B cell (primary cell): ENCODE results near the gene CRISPLD2. TPM values are rescaled to one million over a fixed set of nuclear protein-coding genes. Genes with fewer than 3 reads are reported as not detected.

Experiments used
- ATAC-seq: fragments of 200-7000 bp; cut with Tn5 transposase; one replicate; pipeline ENCODE4 v1.10.0; 2021; ENCODE audit warnings: low read depth, mild to moderate bottlenecking, moderate number of reproducible peaks, moderate library complexity
- CTCF ChIA-PET: fragments of 350-600 bp; sonication (Branson Sonifier 250); formaldehyde crosslinking; loops from one replicate; lab custom pipeline; 2021; ENCODE audit warnings: antibody characterized with exemption, inconsistent platforms; lab: Charles Lee
- POLR2A ChIA-PET: fragments of 350-600 bp; sonication (Branson Sonifier 250); formaldehyde crosslinking; loops from one replicate; lab custom pipeline; 2021; ENCODE audit warnings: antibody characterized with exemption; lab: Charles Lee
- DNase-seq: peaks from one replicate; pipeline ENCODE4 v3.0.0; 2013
- H2AFZ ChIP-seq: 2 replicates; pipeline ENCODE4 v1.6.1; 2012; ENCODE audit warnings: mild to moderate bottlenecking, low read depth, low read length; ENCODE audit not compliant: insufficient read depth, poor library complexity, severe bottlenecking
- H3K27ac ChIP-seq, 2 donors: 1 replicate in 1 of 2; 2 replicates in 1 of 2; pipeline ENCODE4 v1.5.1; 2012 to 2013; ENCODE audit warnings: low read length in 2 of 2, mild to moderate bottlenecking in 2 of 2, moderate library complexity in 1 of 2
- H3K27me3 ChIP-seq, 4 experiments: fragments of 200-600 bp in 1 of 4; sonication (generic) in 1 of 4; replicated peaks in 1 of 4; 1 replicate in 2 of 4; 2 replicates in 2 of 4; pipeline versions ENCODE4 v1.6.1 to v1.7.0; 2013 to 2016; ENCODE audit warnings: low read length in 3 of 4, mild to moderate bottlenecking in 2 of 4, mixed read lengths in 1 of 4, moderate library complexity in 1 of 4; ENCODE audit not compliant: insufficient read depth in 4 of 4, control insufficient read depth in 3 of 4; ENCODE audit errors: control extremely low read depth in 1 of 4
- H3K36me3 ChIP-seq, 2 experiments: replicated peaks in 1 of 2; 1 replicate in 1 of 2; 2 replicates in 1 of 2; pipeline versions ENCODE4 v1.6.1 to v1.7.1; 2013; ENCODE audit warnings: low read length in 1 of 2; ENCODE audit not compliant: insufficient read depth in 2 of 2, control insufficient read depth in 1 of 2; ENCODE audit errors: control extremely low read depth in 1 of 2, extremely low read depth in 1 of 2
- H3K4me1 ChIP-seq, 2 donors: fragments of 200-600 bp in 1 of 2; sonication (generic) in 1 of 2; 1 replicate in 1 of 2; 2 replicates in 1 of 2; pipeline versions ENCODE4 v1.5.1 to v1.6.1; 2013 to 2017; ENCODE audit warnings: low read length in 2 of 2; ENCODE audit not compliant: control insufficient read depth in 2 of 2, insufficient read depth in 2 of 2
- H3K4me2 ChIP-seq: replicated peaks from 2 replicates; pipeline ENCODE3; 2012; ENCODE audit warnings: mild to moderate bottlenecking, low read depth, low read length; ENCODE audit not compliant: poor library complexity, severe bottlenecking
- H3K4me3 ChIP-seq, 5 experiments: fragments of 200-600 bp in 1 of 5; sonication (generic) in 1 of 5; 1 replicate in 3 of 5; 2 replicates in 2 of 5; pipeline versions ENCODE4 v1.5.1 to v1.7.0; 2011 to 2016; ENCODE audit warnings: low read length in 4 of 5, mild to moderate bottlenecking in 4 of 5, low read depth in 2 of 5, control low read depth in 1 of 5, moderate library complexity in 1 of 5; ENCODE audit not compliant: insufficient read depth in 1 of 5; ENCODE audit errors: control extremely low read depth in 1 of 5, extremely low read depth in 1 of 5
- H3K79me2 ChIP-seq: fragments of 200-600 bp; sonication (generic); one replicate; pipeline ENCODE4 v1.6.0; 2016; ENCODE audit warnings: low read length; ENCODE audit not compliant: control insufficient read depth, insufficient read depth
- H3K9ac ChIP-seq: fragments of 200-600 bp; sonication (generic); 2 replicates; pipeline ENCODE4 v1.6.1; 2017; ENCODE audit warnings: mild to moderate bottlenecking, low read length, moderate library complexity
- H3K9me3 ChIP-seq, 3 donors: one replicate each; pipeline versions ENCODE4 v1.6.1 to v1.7.1; 2013; ENCODE audit warnings: low read length in 2 of 3; ENCODE audit not compliant: control insufficient read depth in 2 of 3, insufficient read depth in 1 of 3; ENCODE audit errors: control extremely low read depth in 1 of 3
- H4K20me1 ChIP-seq: 2 replicates; pipeline ENCODE4 v1.6.0; 2012; ENCODE audit warnings: mild to moderate bottlenecking, low read length; ENCODE audit not compliant: insufficient read depth, control insufficient read depth, poor library complexity, severe bottlenecking
- H3K27ac Mint-ChIP-seq: one replicate; pipeline ENCODE4 v1.8.0; 2021; ENCODE audit warnings: mixed read lengths
- H3K27me3 Mint-ChIP-seq: one replicate; pipeline ENCODE4 v1.8.0; 2021; ENCODE audit warnings: mixed read lengths
- H3K4me1 Mint-ChIP-seq: one replicate; pipeline ENCODE4 v1.8.0; 2021; ENCODE audit warnings: mixed read lengths
- H3K4me3 Mint-ChIP-seq: one replicate; pipeline ENCODE4 v1.8.0; 2021; ENCODE audit warnings: mixed read lengths
- H3K9me3 Mint-ChIP-seq: one replicate; pipeline ENCODE4 v1.8.0; 2022; ENCODE audit warnings: mixed read lengths; ENCODE audit not compliant: insufficient read depth
- CTCF ChIP-seq: fragments of 200-600 bp; IDR thresholded peaks from one replicate; pipeline ENCODE4 v1.8.0; 2022; ENCODE audit warnings: antibody characterized with exemption, mild to moderate bottlenecking
- EZH2 ChIP-seq: IDR thresholded peaks from 2 replicates; pipeline ENCODE4 v1.6.1; 2012; ENCODE audit warnings: borderline replicate concordance, low read depth, mild to moderate bottlenecking, moderate library complexity, low read length; ENCODE audit not compliant: insufficient read depth, poor library complexity, severe bottlenecking
- WGBS: methylation state at CpG from one replicate; pipeline ENCODE4 v1.1.5; 2013; ENCODE audit warnings: missing lambda C conversion rate; ENCODE audit not compliant: insufficient coverage; 5-methylcytosine and 5-hydroxymethylcytosine counted together
- intact Hi-C: fragments of 100-400 bp; cut with micrococcal nuclease; formaldehyde crosslinking; loops from one replicate; pipeline ENCODE4 v1.10.0; 2022
- polyA plus RNA-seq: library from polyadenylated mRNA; depleted of rRNA; stranded (reverse); fragments of >200 nt; gene quantifications from 2 replicates; pipeline ENCODE4 v1.2.3, GENCODE V29; 2012
- total RNA-seq, 2 donors: library from RNA; stranded (reverse); fragments of 120-200 nt in 1 of 2; gene quantifications; 1 replicate in 1 of 2; 2 replicates in 1 of 2; pipeline versions ENCODE4 v1.2.3 to v1.2.4, GENCODE V29; 2013 to 2022

CRISPLD2 gene
- total and polyA plus RNA-seq, 2 donors (not counting 1 experiment from before 2014, with no cell fraction given) = 0.25 to 0.37 TPM

GRCh38 chr16:84931506-84931905 is 111.7 kb downstream of the CRISPLD2 start:
- Histone ChIP-seq H3K4me3 (no peak overlapping the region), H3K9me3 (peaks cover 0 to 20% (median 0%) of the 10 kb centered on the region in 3 donors), H4K20me1 (no peaks in the 10 kb centered on the region), H3K79me2 (no peaks in the 10 kb centered on the region), H3K9ac (no peak overlapping the region), H3K27me3 (no peaks in the 10 kb centered on the region), H3K4me1 (no peaks in the 10 kb centered on the region), H3K27ac (no peak overlapping the region), H3K4me2 (no peak overlapping the region), H2AFZ (no peak overlapping the region), H3K36me3 (no peaks in the 10 kb centered on the region)
- DNase-seq = no peak
- intact Hi-C loops = no loop called here
- no peak for ATAC-seq
- Mint-ChIP-seq H3K9me3 (no peaks in the 10 kb centered on the region), H3K4me1 (no peaks in the 10 kb centered on the region), H3K4me3 (no peak overlapping the region), H3K27ac (no peak overlapping the region), H3K27me3 (no peaks in the 10 kb centered on the region)
- 94% methylated on average over 6 of the region's 8 CpGs for WGBS
- TF ChIP-seq EZH2 = no peak
- TF ChIP-seq CTCF = no peak
- ChIA-PET POLR2A (no interaction called here), CTCF (interaction anchor here (0.6 to 1.4 kb wide), 3 partner anchors 21 to 579 kb away, joined by 4 to 5 read pairs (median 5); no protein-coding TSS in a partner anchor)

- no peak overlapping the region for H3K4me3 ChIP-seq
- H3K27me3 ChIP-seq = no peaks in the 10 kb centered on the region
- Mint-ChIP-seq H3K27me3 (peaks cover under 1% of the 10 kb centered on the region), H3K4me1 (no peaks in the 10 kb centered on the region), H3K4me3 (no peak overlapping the region), H3K9me3 (no peaks in the 10 kb centered on the region), H3K27ac (no peak overlapping the region)
- intact Hi-C loops = no loop called here
- no peaks in the 10 kb centered on the region for H3K79me2 ChIP-seq
- no peak overlapping the region for H3K4me2 ChIP-seq
- H3K4me1 ChIP-seq = no peaks in the 10 kb centered on the region
- H4K20me1 ChIP-seq = no peaks in the 10 kb centered on the region
- H3K36me3 ChIP-seq = no peaks in the 10 kb centered on the region
- no peak for TF ChIP-seq CTCF
- no peak for TF ChIP-seq EZH2
- H2AFZ ChIP-seq = no peak overlapping the region
- ChIA-PET POLR2A (no interaction called here), CTCF (no interaction called here)
- peaks cover 0 to 20% (median 0%) of the 10 kb centered on the region in 3 donors for H3K9me3 ChIP-seq
- no peak for DNase-seq
- no peak for ATAC-seq
- WGBS = 47% methylated on average over 5 of the region's 5 CpGs
- H3K27ac ChIP-seq = no peak overlapping the region
- no peak overlapping the region for H3K9ac ChIP-seq
Measured at GRCh38 chr16:84932681-84933080, 112.9 kb downstream of the CRISPLD2 start.
